GM18517 (cell line): ENCODE data around the gene REELD1.
A peak's percentile ranks its signal among the peaks of the same experiment; 100 is the strongest.

ENCODE experiments used
- ATAC-seq: cut with Tn5 transposase; IDR thresholded peaks from one replicate; pipeline ENCODE4 v1.9.1; 2021; ENCODE audit warnings: mild to moderate bottlenecking, moderate library complexity; ENCODE audit not compliant: unreplicated experiment

The REELD1 gene

GRCh38 chr4:146224326-146224966 is 10.1 kb downstream of the REELD1 start:
- no peak for ATAC-seq

- no peak for ATAC-seq
Observed at GRCh38 chr4:146229406-146229805, 15.1 kb downstream of the REELD1 start.

- no peak for ATAC-seq
Observed at GRCh38 chr4:146232131-146232722, 17.9 kb downstream of the REELD1 start.

- ATAC-seq: no peak
Observed at GRCh38 chr4:146235654-146236177, 21.4 kb downstream of the REELD1 start.

- ATAC-seq: no peak
Observed at GRCh38 chr4:146236216-146236615, 21.9 kb downstream of the REELD1 start.

DNA sequence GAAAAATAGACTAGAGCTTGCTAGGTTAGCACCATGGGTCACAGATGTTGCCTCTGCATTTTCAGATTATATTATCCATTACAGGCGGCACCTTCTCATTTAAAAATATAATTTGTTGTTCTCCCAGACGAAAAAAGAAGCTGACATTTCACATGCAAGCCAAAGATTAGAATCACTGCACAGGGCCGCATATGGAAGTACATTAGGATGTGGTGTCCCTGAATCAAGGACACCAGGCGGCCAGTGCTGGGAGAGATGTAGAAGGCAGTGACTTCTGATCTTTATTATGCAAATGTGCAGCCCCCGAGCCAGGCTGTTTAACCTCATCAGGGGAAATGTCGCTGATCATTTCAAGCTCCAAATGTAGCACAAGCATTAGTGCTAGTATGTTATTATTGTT is 22.8 kb downstream of the REELD1 start:
- no peak for ATAC-seq

GRCh38 chr4:146238107-146238506 is 23.8 kb downstream of the REELD1 start:
- no peak for ATAC-seq

DNA sequence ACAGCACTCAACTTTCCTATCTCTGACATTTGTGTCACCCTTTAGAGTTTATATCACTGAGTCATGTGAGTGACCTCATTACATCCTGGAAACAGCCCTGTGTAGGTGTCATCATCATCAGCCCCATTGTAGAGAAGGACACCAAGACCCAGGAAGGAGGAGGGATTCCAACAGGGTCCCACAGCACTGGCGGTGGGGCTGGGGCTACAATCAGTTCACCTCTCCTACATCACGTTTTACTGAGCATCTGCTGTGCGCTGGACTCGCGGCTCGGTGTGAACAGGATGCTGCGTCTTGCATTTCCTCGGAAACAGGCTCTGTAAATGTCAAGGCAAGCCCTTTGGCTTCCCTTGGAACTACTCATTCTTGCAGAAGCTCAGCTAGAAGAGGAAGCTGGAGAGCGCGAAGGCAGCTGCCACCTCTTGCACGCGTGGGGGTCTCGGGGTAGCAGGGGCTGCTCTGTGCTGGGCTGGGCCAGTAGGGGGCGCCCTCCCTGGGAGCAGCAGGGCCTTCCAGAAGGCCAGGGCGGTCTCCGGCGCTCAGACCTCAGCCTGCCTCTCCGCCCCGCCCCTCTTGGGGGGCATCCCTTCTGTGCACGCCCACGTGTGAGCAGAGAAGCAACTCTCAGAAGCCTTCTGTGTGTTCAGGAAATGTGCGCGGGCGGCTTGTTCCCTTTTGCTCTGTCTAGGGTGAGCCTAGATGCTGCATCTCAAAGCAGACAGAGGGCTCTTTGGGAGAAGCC is 29.0 kb downstream of the REELD1 start:
- ATAC-seq: peak; percentile 91

- ATAC-seq: no peak
Observed at GRCh38 chr4:146243883-146244277, 29.5 kb downstream of the REELD1 start.

DNA sequence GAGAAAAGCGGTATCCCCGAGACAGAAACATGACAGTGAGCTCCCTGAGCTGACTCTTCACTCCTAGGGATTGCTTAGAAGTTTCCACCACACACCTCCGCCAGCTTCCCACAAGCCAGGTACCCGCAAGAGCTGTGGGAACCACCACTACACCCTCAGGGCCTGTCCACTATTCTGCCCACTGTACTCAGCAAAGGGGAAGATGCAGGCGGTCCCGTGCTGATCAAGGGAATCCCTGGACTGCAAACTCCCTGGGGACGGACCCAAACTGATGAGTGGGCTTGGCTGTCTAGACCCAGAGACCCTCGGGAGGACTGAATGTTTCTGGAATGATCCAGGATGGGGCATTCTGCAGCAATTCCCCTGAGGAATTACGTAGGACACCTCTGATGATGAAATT is 30.2 kb downstream of the REELD1 start:
- ATAC-seq: no peak

- ATAC-seq: no peak
Observed at GRCh38 chr4:146245246-146245645, 30.9 kb downstream of the REELD1 start.

DNA sequence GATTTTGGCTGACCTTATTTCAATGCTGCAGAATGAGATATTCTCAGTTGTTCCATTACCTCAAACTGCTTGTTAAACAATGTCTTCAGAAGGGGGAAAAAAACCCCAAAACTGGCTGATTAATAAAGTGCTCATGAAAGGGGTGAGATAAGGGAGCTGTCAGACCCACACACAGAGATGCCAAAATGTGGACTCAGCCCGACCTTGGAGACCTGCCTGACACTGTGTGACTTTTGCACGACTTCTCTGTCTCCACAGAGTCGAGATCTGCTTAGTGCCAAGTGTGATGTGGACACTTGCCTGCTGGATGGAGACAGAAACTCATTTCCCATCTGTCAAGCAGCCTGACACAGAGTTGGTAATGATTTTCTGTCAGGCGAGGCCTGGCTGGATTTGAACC is 31.5 kb downstream of the REELD1 start:
- no peak for ATAC-seq

DNA sequence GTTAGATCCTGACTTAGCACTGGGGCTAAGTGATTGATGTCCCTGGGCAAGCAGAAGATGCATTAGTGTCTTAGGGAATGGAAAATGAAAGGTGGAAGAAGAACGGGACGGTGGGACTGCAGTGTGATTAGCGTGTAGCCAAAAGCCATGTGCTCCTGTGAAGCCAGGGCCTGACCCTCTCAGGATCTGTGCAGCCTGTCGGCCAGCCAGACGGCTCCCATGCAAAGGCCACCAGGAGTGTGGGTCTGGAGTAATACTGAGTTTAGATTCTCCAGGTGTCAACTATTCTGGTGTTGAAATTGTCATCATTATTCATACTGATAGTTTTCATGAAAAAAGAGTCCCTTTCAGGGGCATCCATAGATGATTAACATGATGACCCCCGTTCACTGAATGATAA is 32.0 kb downstream of the REELD1 start:
- ATAC-seq: no peak

DNA sequence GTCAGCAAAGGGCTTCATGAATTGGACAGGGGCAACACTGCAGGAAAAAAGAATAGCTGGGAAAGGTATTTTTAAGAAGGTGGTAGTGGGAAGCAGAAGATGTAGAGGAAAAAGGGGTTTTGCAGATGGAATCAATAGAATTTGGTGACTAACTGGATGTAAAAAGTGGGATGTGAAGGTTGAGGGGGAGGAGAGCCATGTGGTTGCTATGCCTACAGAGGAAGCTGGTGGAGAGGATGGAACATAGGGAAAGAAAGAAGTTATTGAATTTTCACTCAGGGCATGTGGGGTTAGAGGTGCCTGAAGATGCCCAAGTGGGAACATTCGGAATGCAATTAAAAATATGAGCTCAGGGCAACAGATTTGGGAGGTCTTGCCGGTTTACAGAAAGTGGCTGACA is 33.0 kb downstream of the REELD1 start:
- ATAC-seq: no peak

DNA sequence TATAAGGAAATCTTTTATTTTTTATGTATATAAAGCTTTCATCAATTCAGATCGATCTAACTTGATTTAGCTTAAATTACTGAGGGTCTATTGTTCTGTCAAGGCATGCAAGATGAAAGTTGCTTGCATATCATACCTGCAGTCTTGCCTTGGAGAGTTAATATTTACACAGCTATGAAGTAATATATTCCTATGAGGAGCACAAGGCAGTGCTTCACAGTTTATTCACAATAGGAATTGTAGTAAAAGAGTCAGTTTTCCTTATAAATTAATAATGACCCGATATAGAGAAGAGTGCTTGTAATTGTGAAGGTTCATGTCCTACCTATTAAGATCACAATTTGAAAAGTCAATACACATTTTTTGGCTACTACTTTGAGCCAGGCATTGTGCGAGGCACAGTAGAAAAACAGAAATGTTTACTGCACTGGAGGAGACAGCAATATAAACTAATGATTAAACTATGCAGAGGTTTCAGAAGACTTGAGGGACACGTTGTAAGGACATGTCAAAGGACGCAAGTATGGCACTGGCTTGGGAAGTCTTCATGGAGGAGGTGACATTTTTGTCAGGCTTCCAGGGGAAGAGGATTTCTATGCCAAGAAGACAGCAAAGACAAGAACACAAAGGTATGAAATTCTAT is 38.8 kb downstream of the REELD1 start:
- ATAC-seq: no peak

DNA sequence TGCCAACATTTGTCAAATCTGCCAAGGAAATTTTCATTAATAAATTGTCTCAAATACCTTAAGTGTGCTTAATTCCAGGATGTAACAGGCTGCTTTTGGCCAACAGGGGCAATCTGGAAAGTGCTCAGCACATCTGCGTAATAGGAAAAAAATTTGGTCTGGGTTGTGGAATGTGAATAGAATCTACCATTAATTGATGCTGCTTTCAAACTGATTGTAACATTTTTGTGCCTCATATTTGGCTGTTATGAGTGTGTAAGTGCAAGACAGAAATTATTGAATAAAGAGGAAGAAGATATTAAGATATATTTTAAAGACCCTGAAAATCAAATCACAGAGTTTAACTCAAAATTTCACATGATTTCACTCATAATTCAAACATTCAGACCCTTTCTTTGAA is 41.1 kb downstream of the REELD1 start:
- ATAC-seq: no peak

GRCh38 chr4:146255874-146256273 is 41.5 kb downstream of the REELD1 start:
- ATAC-seq: no peak

- ATAC-seq: no peak
Observed at GRCh38 chr4:146256328-146256727, 42.0 kb downstream of the REELD1 start.

DNA sequence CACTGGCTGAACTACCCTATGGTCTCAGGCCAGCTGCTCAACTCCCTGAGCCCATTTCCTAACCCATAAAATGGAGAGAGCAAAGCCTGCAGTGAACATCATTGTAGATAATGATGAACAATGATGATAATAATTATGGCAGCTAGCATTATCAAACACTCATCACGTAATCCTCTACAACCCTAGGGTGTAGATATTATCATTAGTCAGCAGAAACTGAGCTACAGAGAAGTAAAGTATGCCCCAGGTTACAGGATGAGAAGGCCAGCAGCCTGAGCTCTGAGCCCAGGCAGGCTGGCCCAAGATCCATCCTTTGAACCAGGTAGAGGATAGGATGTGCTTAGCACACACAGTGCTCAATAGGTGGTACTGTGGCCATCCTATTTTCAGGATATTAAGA is 43.2 kb downstream of the REELD1 start:
- no peak for ATAC-seq

GRCh38 chr4:146260521-146260920 is 46.2 kb downstream of the REELD1 start:
- ATAC-seq: no peak

GRCh38 chr4:146261041-146261440 is 46.7 kb downstream of the REELD1 start:
- ATAC-seq: no peak

DNA sequence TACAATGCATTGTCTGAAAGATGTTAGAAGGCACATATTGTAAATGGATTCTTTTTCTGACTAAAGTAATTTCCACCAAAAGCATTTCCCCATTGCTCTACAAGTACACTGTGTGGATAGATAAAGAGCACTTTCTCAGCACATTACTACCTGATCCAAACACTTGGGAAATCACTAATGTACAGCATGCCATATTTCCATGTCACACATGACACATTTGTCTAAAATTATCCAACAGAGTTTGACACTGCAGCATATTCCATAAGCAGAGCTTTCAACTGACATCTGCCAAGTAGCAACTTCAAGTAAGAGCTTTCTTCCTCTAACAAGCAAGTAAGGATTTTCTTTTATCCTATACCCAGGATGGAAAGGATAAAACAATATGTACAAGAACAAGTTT is 49.5 kb downstream of the REELD1 start:
- no peak for ATAC-seq
